ENCODE data around the gene PSMD14. TPM values are rescaled to one million over a fixed set of nuclear protein-coding genes. Genes with fewer than 3 reads are reported as not detected.
A peak's percentile ranks its signal among the peaks of the same experiment; 100 is the strongest.

PSMD14 gene
- total RNA-seq, 2 experiments from 2014 or later = 49.2 to 84.3 TPM

- Histone ChIP-seq H3K4me3 (ENCODE audit: low read depth, low read length, poor library complexity, severe bottlenecking) (no peak overlapping the region), H4K20me1 (ENCODE audit: insufficient read depth, low read length) (no peaks in the 10 kb centered on the region), H3K9me3 (ENCODE audit: low read length) (no peaks in the 10 kb centered on the region), H3K4me1 (ENCODE audit: insufficient read depth, low read length, poor library complexity, severe bottlenecking) (no peaks in the 10 kb centered on the region), H3K36me3 (ENCODE audit: insufficient read depth, low read length) (peaks cover 13% of the 10 kb centered on the region), H3K4me2 (ENCODE audit: low read length) (peak overlapping the region; percentile 31; the same call in 1 of the 2 replicates), H2AFZ (ENCODE audit: low read length) (no peak overlapping the region), H3K9me2 (ENCODE audit: insufficient read depth, low read length) (no peaks in the 10 kb centered on the region), H3K79me2 (ENCODE audit: insufficient read depth, low read depth, low read length) (no peaks in the 10 kb centered on the region), H3K27ac (ENCODE audit: low read depth, low read length, poor library complexity, severe bottlenecking) (no peak overlapping the region)
- no peak for DNase-seq (ENCODE audit: low spot score)
- intact Hi-C loops (cut with micrococcal nuclease; ENCODE audit: unreplicated experiment) = no loop called here
- BruUV-seq (replicated peaks) = no TSS peak
- POLR2A ChIA-PET = interaction anchor here (0.6 kb wide), 1 partner anchor 21 kb away, joined by 3 read pairs; no protein-coding TSS in a partner anchor
- CTCF ChIA-PET (ENCODE audit: unreplicated experiment) = no interaction called here
- no peak for TF ChIP-seq CTCF (conservative IDR thresholded peaks at IDR 0.05; ENCODE audit: low read length)
- TF ChIP-seq EZH2phosphoT487 (IDR thresholded peaks at IDR 0.05; ENCODE audit: borderline replicate concordance, low read depth, low read length) = no peak
These were observed 106.1 kb downstream of the PSMD14 start for GRCh38 chr2:161414042-161415033.

GRCh38 chr2:161415034-161415986, 107.1 kb downstream of the PSMD14 start:
- DNase-seq (ENCODE audit: low spot score) = no peak
- Histone ChIP-seq H3K4me3 (ENCODE audit: low read depth, low read length, poor library complexity, severe bottlenecking) (no peak overlapping the region), H3K4me1 (ENCODE audit: insufficient read depth, low read length, poor library complexity, severe bottlenecking) (no peaks in the 10 kb centered on the region), H3K9me2 (ENCODE audit: insufficient read depth, low read length) (no peaks in the 10 kb centered on the region), H2AFZ (ENCODE audit: low read length) (no peak overlapping the region), H3K79me2 (ENCODE audit: insufficient read depth, low read depth, low read length) (no peaks in the 10 kb centered on the region), H3K9me3 (ENCODE audit: low read length) (no peaks in the 10 kb centered on the region), H3K36me3 (ENCODE audit: insufficient read depth, low read length) (peaks cover 9% of the 10 kb centered on the region), H4K20me1 (ENCODE audit: insufficient read depth, low read length) (no peaks in the 10 kb centered on the region), H3K27ac (ENCODE audit: low read depth, low read length, poor library complexity, severe bottlenecking) (no peak overlapping the region), H3K4me2 (ENCODE audit: low read length) (0 out of 2 replicates have a peak overlapping the region, but pooled peaks have one; percentile 31)
- ChIA-PET POLR2A (interaction anchor here (0.9 kb wide), 1 partner anchor 99 kb away, joined by 4 read pairs; no protein-coding TSS in a partner anchor), CTCF (ENCODE audit: unreplicated experiment) (no interaction called here)
- TF ChIP-seq EZH2phosphoT487 (IDR thresholded peaks at IDR 0.05; ENCODE audit: borderline replicate concordance, low read depth, low read length) = peak; percentile 90; the same call in 1 of the 2 replicates
- no peak for TF ChIP-seq CTCF (conservative IDR thresholded peaks at IDR 0.05; ENCODE audit: low read length)
- no TSS peak for BruUV-seq (replicated peaks)
- intact Hi-C loops (cut with micrococcal nuclease; ENCODE audit: unreplicated experiment) = no loop called here
